Spleen (tissue), 7 donors: ENCODE measurements around the gene LRRN4CL.

Experiments
- POLR2A ChIP-seq, 3 donors: fragments of 450-650 bp; IDR thresholded peaks; one replicate each; pipeline ENCODE4 v1.5.1; 2017; ENCODE audit warnings: antibody characterized with exemption in 3 of 3, mild to moderate bottlenecking in 1 of 3
- POLR2AphosphoS5 ChIP-seq, 3 donors: sonication (generic); formaldehyde crosslinking; IDR thresholded peaks; one replicate each; pipeline ENCODE4 v1.5.1; 2017; ENCODE audit warnings: antibody characterized with exemption in 3 of 3
- TF ChIP-seq, protein P1 (sequence below), 11 experiments: fragments of 200-600 bp in 7 of 11; fragments of 450-650 bp in 4 of 11; sonication (generic) in 4 of 11; IDR thresholded peaks in 8 of 11; conservative IDR thresholded peaks in 3 of 11; 1 replicate in 7 of 11; 2 replicates in 4 of 11; pipeline versions ENCODE4 v1.4.0 to v1.8.0; 2016 to 2021; ENCODE audit warnings: antibody characterized with exemption in 11 of 11, inconsistent platforms in 4 of 11, mild to moderate bottlenecking in 1 of 11
- donor health status: DM: no; HTN: no; CAD: no; lungs with moderate emphysema.
- donor health status: DM: no; HTN: no; CAD: no.
- donor health status: DM: no; HTN: no; CAD: no.

DNA sequence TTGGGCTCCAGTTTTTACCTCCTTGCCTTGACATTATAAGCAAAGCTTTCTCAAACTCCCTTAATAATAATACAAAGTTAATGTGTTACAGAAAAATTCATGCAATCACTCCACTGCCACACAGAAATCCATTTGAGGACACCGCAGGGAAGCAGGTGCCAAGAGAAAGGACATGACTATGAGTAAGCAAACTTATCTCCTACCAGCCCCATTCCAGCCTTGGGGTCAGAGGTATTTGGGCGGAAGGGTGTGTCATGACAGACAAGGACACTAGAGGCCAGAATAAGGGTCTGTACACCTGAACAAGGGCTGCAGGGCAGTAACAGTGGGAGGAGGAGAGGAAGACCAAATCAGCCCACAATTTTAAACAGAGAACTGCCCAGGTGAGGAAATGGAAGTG, 24.0 kb upstream of the LRRN4CL start:
- no peak for TF ChIP-seq POLR2A (IDR thresholded peaks at IDR 0.05)
- TF ChIP-seq, protein P1, sequence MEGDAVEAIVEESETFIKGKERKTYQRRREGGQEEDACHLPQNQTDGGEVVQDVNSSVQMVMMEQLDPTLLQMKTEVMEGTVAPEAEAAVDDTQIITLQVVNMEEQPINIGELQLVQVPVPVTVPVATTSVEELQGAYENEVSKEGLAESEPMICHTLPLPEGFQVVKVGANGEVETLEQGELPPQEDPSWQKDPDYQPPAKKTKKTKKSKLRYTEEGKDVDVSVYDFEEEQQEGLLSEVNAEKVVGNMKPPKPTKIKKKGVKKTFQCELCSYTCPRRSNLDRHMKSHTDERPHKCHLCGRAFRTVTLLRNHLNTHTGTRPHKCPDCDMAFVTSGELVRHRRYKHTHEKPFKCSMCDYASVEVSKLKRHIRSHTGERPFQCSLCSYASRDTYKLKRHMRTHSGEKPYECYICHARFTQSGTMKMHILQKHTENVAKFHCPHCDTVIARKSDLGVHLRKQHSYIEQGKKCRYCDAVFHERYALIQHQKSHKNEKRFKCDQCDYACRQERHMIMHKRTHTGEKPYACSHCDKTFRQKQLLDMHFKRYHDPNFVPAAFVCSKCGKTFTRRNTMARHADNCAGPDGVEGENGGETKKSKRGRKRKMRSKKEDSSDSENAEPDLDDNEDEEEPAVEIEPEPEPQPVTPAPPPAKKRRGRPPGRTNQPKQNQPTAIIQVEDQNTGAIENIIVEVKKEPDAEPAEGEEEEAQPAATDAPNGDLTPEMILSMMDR (IDR thresholded peaks at IDR 0.05 in 8 of 11, conservative IDR thresholded peaks at IDR 0.05 in 3 of 11) = no peak
- TF ChIP-seq POLR2AphosphoS5 (IDR thresholded peaks at IDR 0.05) = peak in 1 of 3 donors; percentile 20
